H9 (cell line): ENCODE data around the gene SEMA7A. TPM values are rescaled to one million over a fixed set of nuclear protein-coding genes. Genes with fewer than 3 reads are reported as not detected.

Experiments
- DNase-seq: peaks from one replicate; pipeline ENCODE4 v3.0.0-alpha.2; 2017
- H2AFZ ChIP-seq: one replicate; pipeline ENCODE4 v1.6.1; 2013; ENCODE audit warnings: mild to moderate bottlenecking, low read length, control low read depth, moderate library complexity
- H2AK5ac ChIP-seq: 2 replicates; pipeline ENCODE4 v1.6.1; 2013; ENCODE audit warnings: low read length, control low read depth, mixed read lengths; ENCODE audit not compliant: insufficient read length
- H2BK120ac ChIP-seq: one replicate; pipeline ENCODE4 v1.6.1; 2013; ENCODE audit warnings: low read depth, mild to moderate bottlenecking, low read length, control low read depth, inconsistent platforms; ENCODE audit not compliant: poor library complexity, severe bottlenecking
- H2BK12ac ChIP-seq: 2 replicates; pipeline ENCODE4 v1.6.1; 2013; ENCODE audit warnings: low read length, control low read depth, mixed read lengths, low read depth; ENCODE audit not compliant: insufficient read length
- H2BK15ac ChIP-seq: 2 replicates; pipeline ENCODE4 v1.6.1; 2013; ENCODE audit warnings: low read depth, low read length, control low read depth
- H2BK20ac ChIP-seq: one replicate; pipeline ENCODE4 v1.6.1; 2013; ENCODE audit warnings: low read depth, mild to moderate bottlenecking, low read length, control low read depth, inconsistent platforms; ENCODE audit not compliant: poor library complexity, severe bottlenecking
- H2BK5ac ChIP-seq: 2 replicates; pipeline ENCODE4 v1.6.1; 2013; ENCODE audit warnings: low read length, control low read depth, mixed read lengths; ENCODE audit not compliant: insufficient read length
- H3K14ac ChIP-seq: 2 replicates; pipeline ENCODE4 v1.6.1; 2013; ENCODE audit warnings: low read length, control low read depth; ENCODE audit not compliant: insufficient read depth
- H3K18ac ChIP-seq: 2 replicates; pipeline ENCODE4 v1.6.1; 2013; ENCODE audit warnings: low read depth, mild to moderate bottlenecking, mixed read lengths, low read length, control low read depth; ENCODE audit not compliant: insufficient read length
- H3K23ac ChIP-seq: 2 replicates; pipeline ENCODE4 v1.6.1; 2013; ENCODE audit warnings: low read length, control low read depth, mixed read lengths, low read depth; ENCODE audit not compliant: insufficient read length
- H3K23me2 ChIP-seq: 2 replicates; pipeline ENCODE4 v1.6.1; 2013; ENCODE audit warnings: low read depth, mild to moderate bottlenecking, mixed read lengths, low read length, control low read depth; ENCODE audit not compliant: insufficient read length, poor library complexity, severe bottlenecking
- H3K27ac ChIP-seq: 2 replicates; pipeline ENCODE4 v1.5.1; 2013; ENCODE audit warnings: low read length, control low read depth, mixed read lengths, low read depth; ENCODE audit not compliant: insufficient read length
- H3K27me3 ChIP-seq: 2 replicates; pipeline ENCODE4 v1.6.1; 2013; ENCODE audit warnings: low read length, control low read depth, inconsistent platforms; ENCODE audit not compliant: insufficient read depth
- H3K4ac ChIP-seq: 2 replicates; pipeline ENCODE4 v1.6.1; 2013; ENCODE audit warnings: low read depth, mild to moderate bottlenecking, control low read depth, inconsistent platforms, low read length, moderate library complexity
- H3K4me1 ChIP-seq: 2 replicates; pipeline ENCODE4 v1.6.1; 2013; ENCODE audit warnings: low read length, control low read depth, inconsistent platforms; ENCODE audit not compliant: insufficient read depth
- H3K4me2 ChIP-seq: 2 replicates; pipeline ENCODE4 v1.6.1; 2013; ENCODE audit warnings: low read length, control low read depth, mixed read lengths; ENCODE audit not compliant: insufficient read length, insufficient read depth
- H3K56ac ChIP-seq: 2 replicates; pipeline ENCODE4 v1.6.1; 2013; ENCODE audit warnings: low read depth, mild to moderate bottlenecking, mixed read lengths, low read length, control low read depth; ENCODE audit not compliant: insufficient read length
- H3K79me1 ChIP-seq: 2 replicates; pipeline ENCODE4 v1.6.1; 2013; ENCODE audit warnings: low read depth, mild to moderate bottlenecking, moderate library complexity, low read length, control low read depth, inconsistent platforms; ENCODE audit not compliant: insufficient read depth, poor library complexity, severe bottlenecking
- H3K79me2 ChIP-seq: 2 replicates; pipeline ENCODE4 v1.6.1; 2013; ENCODE audit warnings: low read length, control low read depth, inconsistent platforms; ENCODE audit not compliant: insufficient read depth
- H3K9ac ChIP-seq: 2 replicates; pipeline ENCODE4 v1.6.1; 2013; ENCODE audit warnings: low read length, control low read depth, mixed read lengths; ENCODE audit not compliant: insufficient read length; ENCODE audit errors: extremely low read depth
- H3K9me3 ChIP-seq: one replicate; pipeline ENCODE4 v1.6.1; 2013; ENCODE audit warnings: low read depth, low read length, inconsistent platforms; ENCODE audit not compliant: control insufficient read depth
- H3T11ph ChIP-seq: one replicate; pipeline ENCODE4 v1.6.1; 2013; ENCODE audit warnings: mild to moderate bottlenecking, low read length, control low read depth, inconsistent platforms
- H4K20me1 ChIP-seq: one replicate; pipeline ENCODE4 v1.6.1; 2013; ENCODE audit not compliant: control insufficient read depth, insufficient read length, insufficient read depth
- H4K5ac ChIP-seq: 2 replicates; pipeline ENCODE4 v1.6.1; 2013; ENCODE audit warnings: low read depth, mild to moderate bottlenecking, mixed read lengths, low read length, control low read depth; ENCODE audit not compliant: insufficient read length
- H4K8ac ChIP-seq: replicated peaks from 2 replicates; pipeline ENCODE4 v1.6.1; 2013; ENCODE audit warnings: low read length, control low read depth, mixed read lengths, low read depth; ENCODE audit not compliant: insufficient read length
- H4K91ac ChIP-seq: 2 replicates; pipeline ENCODE4 v1.6.1; 2013; ENCODE audit warnings: low read depth, mild to moderate bottlenecking, moderate library complexity, mixed read lengths, low read length, control low read depth; ENCODE audit not compliant: insufficient read length
- H3K27ac Mint-ChIP-seq, 3 experiments: 2 replicates in 2 of 3; 3 replicates in 1 of 3; pipeline ENCODE4 v1.8.0; 2020 to 2021; ENCODE audit warnings: mixed read lengths in 3 of 3, mild to moderate bottlenecking in 1 of 3, moderate library complexity in 1 of 3
- H3K27me3 Mint-ChIP-seq: 2 replicates; pipeline ENCODE4 v1.8.0; 2021; ENCODE audit warnings: low read depth, mild to moderate bottlenecking, moderate library complexity, mixed read lengths
- H3K36me3 Mint-ChIP-seq, 3 experiments: 2 replicates in 2 of 3; 3 replicates in 1 of 3; pipeline ENCODE4 v1.8.0; 2020 to 2021; ENCODE audit warnings: low read depth in 3 of 3, mixed read lengths in 3 of 3; ENCODE audit not compliant: insufficient read depth in 1 of 3
- H3K4me1 Mint-ChIP-seq, 2 experiments: 2 replicates each; pipeline ENCODE4 v1.8.0; 2020; ENCODE audit warnings: mixed read lengths in 2 of 2
- H3K4me3 Mint-ChIP-seq, 2 experiments: 2 replicates in 1 of 2; 3 replicates in 1 of 2; pipeline ENCODE4 v1.8.0; 2020 to 2021; ENCODE audit warnings: mild to moderate bottlenecking in 2 of 2, mixed read lengths in 2 of 2, moderate library complexity in 1 of 2
- H3K9me3 Mint-ChIP-seq, 2 experiments: 2 replicates in 1 of 2; 3 replicates in 1 of 2; pipeline ENCODE4 v1.8.0; 2020; ENCODE audit warnings: mild to moderate bottlenecking in 2 of 2, mixed read lengths in 2 of 2, moderate library complexity in 1 of 2
- CTCF ChIP-seq: fragments of 200-600 bp; sonication (generic); conservative IDR thresholded peaks from 3 replicates; pipeline ENCODE4 v1.8.0; 2021; ENCODE audit warnings: antibody characterized with exemption, mild to moderate bottlenecking
- WGBS: extraction: QIAGEN DNeasy Blood & Tissue Kit; methylation state at CpG from one replicate; pipeline ENCODE4 v1.1.7; 2013; ENCODE audit warnings: missing lambda C conversion rate, low lambda C conversion rate, mixed read lengths; ENCODE audit not compliant: insufficient read length; ENCODE audit errors: extremely low coverage; 5-methylcytosine and 5-hydroxymethylcytosine counted together
- total RNA-seq: library from RNA; stranded (reverse); gene quantifications from 2 replicates; pipeline ENCODE4 v1.2.1, GENCODE V29; 2021

Gene SEMA7A
- total RNA-seq, 1 experiment from 2014 or later, result 5.7 TPM

- no peak overlapping the region for H2AK5ac ChIP-seq
- H2BK120ac ChIP-seq, result no peak overlapping the region
- H3K79me1 ChIP-seq, result no peaks in the 10 kb centered on the region
- H2BK20ac ChIP-seq, result no peak overlapping the region
- H4K5ac ChIP-seq, result no peak overlapping the region
- no peak for TF ChIP-seq CTCF
- Mint-ChIP-seq H3K36me3 (peaks cover 37 to 51% (median 46%) of the 10 kb centered on the region in 3 experiments), H3K27ac (no peak overlapping the region), H3K27me3 (no peaks in the 10 kb centered on the region), H3K9me3 (peaks cover 0 to 6% of the 10 kb centered on the region in 2 experiments; a peak in 3 of 5 replicates), H3K4me1 (no peaks in the 10 kb centered on the region), H3K4me3 (no peak overlapping the region)
- no peak overlapping the region for H3T11ph ChIP-seq
- H3K9me3 ChIP-seq, result no peaks in the 10 kb centered on the region
- no peaks in the 10 kb centered on the region for H4K20me1 ChIP-seq
- WGBS, result no CpG with 5 or more reads among the region's 12 CpGs
- no peak overlapping the region for H3K14ac ChIP-seq
- DNase-seq, result no peak
- no peak overlapping the region for H2BK5ac ChIP-seq
- no peaks in the 10 kb centered on the region for H3K4me1 ChIP-seq
- H3K18ac ChIP-seq, result no peak overlapping the region
- H4K8ac ChIP-seq, result no peak overlapping the region
- H3K9ac ChIP-seq, result no peak overlapping the region
- H3K27ac ChIP-seq, result no peak overlapping the region
- no peak overlapping the region for H3K23ac ChIP-seq
- no peaks in the 10 kb centered on the region for H3K79me2 ChIP-seq
- H3K23me2 ChIP-seq, result no peaks in the 10 kb centered on the region
- H4K91ac ChIP-seq, result no peak overlapping the region
- H2BK15ac ChIP-seq, result no peak overlapping the region
- H3K27me3 ChIP-seq, result no peaks in the 10 kb centered on the region
- no peak overlapping the region for H2BK12ac ChIP-seq
- no peak overlapping the region for H2AFZ ChIP-seq
- no peak overlapping the region for H3K4ac ChIP-seq
- H3K56ac ChIP-seq, result no peak overlapping the region
- no peak overlapping the region for H3K4me2 ChIP-seq
Observed at GRCh38 chr15:74470631-74471395, 37.1 kb upstream of the SEMA7A start.
